Measurements from ENCODE around the gene CD300LF. TPM values are rescaled to one million over a fixed set of nuclear protein-coding genes. Genes with fewer than 3 reads are reported as not detected.

Gene CD300LF
- total RNA-seq, 1 donor = not detected

- no peak overlapping the region for H2AFZ ChIP-seq (ENCODE audit: low read length)
- H3K4me1 ChIP-seq (ENCODE audit: insufficient read depth, low read length) = no peaks in the 10 kb centered on the region
- no peak overlapping the region for H3K27ac ChIP-seq (ENCODE audit: low read depth, low read length)
- TF ChIP-seq, protein P1, sequence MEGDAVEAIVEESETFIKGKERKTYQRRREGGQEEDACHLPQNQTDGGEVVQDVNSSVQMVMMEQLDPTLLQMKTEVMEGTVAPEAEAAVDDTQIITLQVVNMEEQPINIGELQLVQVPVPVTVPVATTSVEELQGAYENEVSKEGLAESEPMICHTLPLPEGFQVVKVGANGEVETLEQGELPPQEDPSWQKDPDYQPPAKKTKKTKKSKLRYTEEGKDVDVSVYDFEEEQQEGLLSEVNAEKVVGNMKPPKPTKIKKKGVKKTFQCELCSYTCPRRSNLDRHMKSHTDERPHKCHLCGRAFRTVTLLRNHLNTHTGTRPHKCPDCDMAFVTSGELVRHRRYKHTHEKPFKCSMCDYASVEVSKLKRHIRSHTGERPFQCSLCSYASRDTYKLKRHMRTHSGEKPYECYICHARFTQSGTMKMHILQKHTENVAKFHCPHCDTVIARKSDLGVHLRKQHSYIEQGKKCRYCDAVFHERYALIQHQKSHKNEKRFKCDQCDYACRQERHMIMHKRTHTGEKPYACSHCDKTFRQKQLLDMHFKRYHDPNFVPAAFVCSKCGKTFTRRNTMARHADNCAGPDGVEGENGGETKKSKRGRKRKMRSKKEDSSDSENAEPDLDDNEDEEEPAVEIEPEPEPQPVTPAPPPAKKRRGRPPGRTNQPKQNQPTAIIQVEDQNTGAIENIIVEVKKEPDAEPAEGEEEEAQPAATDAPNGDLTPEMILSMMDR (IDR thresholded peaks at IDR 0.05; ENCODE audit: extremely low read depth, low read depth, low read length) = no peak
- no peaks in the 10 kb centered on the region for H3K79me2 ChIP-seq (ENCODE audit: insufficient read depth, low read length)
- H3K4me3 ChIP-seq (ENCODE audit: insufficient read depth, low read length) = no peak overlapping the region
- H4K20me1 ChIP-seq (ENCODE audit: insufficient read depth, low read length) = no peaks in the 10 kb centered on the region
- H3K36me3 ChIP-seq (ENCODE audit: insufficient read depth, low read length) = no peaks in the 10 kb centered on the region
- DNase-seq (ENCODE audit: insufficient read length, low spot score, missing footprints) = peak; percentile 11
- no peaks in the 10 kb centered on the region for H3K9me3 ChIP-seq (ENCODE audit: low read depth, low read length)
- H3K27me3 ChIP-seq (ENCODE audit: insufficient read depth, low read length) = peaks cover 2% of the 10 kb centered on the region
- H3K4me2 ChIP-seq (ENCODE audit: insufficient read depth, low read length) = no peak overlapping the region
Measured at GRCh38 chr17:74728033-74728701, 15.4 kb upstream of the CD300LF start.

- Histone ChIP-seq H3K36me3 (ENCODE audit: insufficient read depth, low read length) (no peaks in the 10 kb centered on the region), H3K27me3 (ENCODE audit: insufficient read depth, low read length) (no peaks in the 10 kb centered on the region), H3K27ac (ENCODE audit: low read depth, low read length) (no peak overlapping the region), H4K20me1 (ENCODE audit: insufficient read depth, low read length) (no peaks in the 10 kb centered on the region), H3K79me2 (ENCODE audit: insufficient read depth, low read length) (no peaks in the 10 kb centered on the region), H3K9me3 (ENCODE audit: low read depth, low read length) (no peaks in the 10 kb centered on the region), H3K4me1 (ENCODE audit: insufficient read depth, low read length) (no peaks in the 10 kb centered on the region), H3K4me2 (ENCODE audit: insufficient read depth, low read length) (no peak overlapping the region), H3K4me3 (ENCODE audit: insufficient read depth, low read length) (no peak overlapping the region), H2AFZ (ENCODE audit: low read length) (no peak overlapping the region)
- no peak for DNase-seq (ENCODE audit: insufficient read length, low spot score, missing footprints)
- TF ChIP-seq, protein P1 (IDR thresholded peaks at IDR 0.05; ENCODE audit: extremely low read depth, low read depth, low read length) = no peak
Measured at GRCh38 chr17:74725111-74725510, 12.4 kb upstream of the CD300LF start.

DNA sequence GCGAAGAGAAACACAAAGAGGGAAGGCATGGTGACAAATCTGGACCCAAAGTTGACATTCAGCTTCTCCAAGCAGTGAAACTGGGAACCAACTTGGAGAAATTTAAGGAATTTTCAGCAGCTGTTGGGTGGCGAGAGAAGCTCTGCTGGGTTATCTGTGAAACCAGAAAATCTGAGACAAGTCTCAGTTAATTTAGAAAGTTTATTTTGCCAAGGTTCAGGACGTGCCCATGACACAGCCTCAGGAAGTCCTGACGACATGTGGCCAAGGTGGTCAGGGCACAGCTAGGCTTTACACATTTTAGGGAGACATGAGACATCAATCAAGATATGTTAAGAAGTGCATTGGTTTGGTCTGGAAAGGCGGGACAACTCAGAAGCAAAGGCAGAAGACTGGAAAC lies 11.2 kb upstream of the CD300LF start:
- Histone ChIP-seq H3K9me3 (ENCODE audit: low read depth, low read length) (no peaks in the 10 kb centered on the region), H3K4me2 (ENCODE audit: insufficient read depth, low read length) (no peak overlapping the region), H2AFZ (ENCODE audit: low read length) (no peak overlapping the region), H3K36me3 (ENCODE audit: insufficient read depth, low read length) (no peaks in the 10 kb centered on the region), H4K20me1 (ENCODE audit: insufficient read depth, low read length) (no peaks in the 10 kb centered on the region), H3K79me2 (ENCODE audit: insufficient read depth, low read length) (no peaks in the 10 kb centered on the region), H3K27me3 (ENCODE audit: insufficient read depth, low read length) (no peaks in the 10 kb centered on the region), H3K27ac (ENCODE audit: low read depth, low read length) (no peak overlapping the region), H3K4me1 (ENCODE audit: insufficient read depth, low read length) (no peaks in the 10 kb centered on the region), H3K4me3 (ENCODE audit: insufficient read depth, low read length) (no peak overlapping the region)
- TF ChIP-seq, protein P1 (IDR thresholded peaks at IDR 0.05; ENCODE audit: extremely low read depth, low read depth, low read length) = no peak
- DNase-seq (ENCODE audit: insufficient read length, low spot score, missing footprints) = no peak

GRCh38 chr17:74722782-74723181 lies 10.1 kb upstream of the CD300LF start:
- peak; percentile 30 for DNase-seq (ENCODE audit: insufficient read length, low spot score, missing footprints)
- no peaks in the 10 kb centered on the region for H3K4me1 ChIP-seq (ENCODE audit: insufficient read depth, low read length)
- no peak overlapping the region for H3K27ac ChIP-seq (ENCODE audit: low read depth, low read length)
- no peaks in the 10 kb centered on the region for H3K9me3 ChIP-seq (ENCODE audit: low read depth, low read length)
- no peak overlapping the region for H2AFZ ChIP-seq (ENCODE audit: low read length)
- no peak overlapping the region for H3K4me3 ChIP-seq (ENCODE audit: insufficient read depth, low read length)
- H3K36me3 ChIP-seq (ENCODE audit: insufficient read depth, low read length) = no peaks in the 10 kb centered on the region
- H4K20me1 ChIP-seq (ENCODE audit: insufficient read depth, low read length) = no peaks in the 10 kb centered on the region
- no peaks in the 10 kb centered on the region for H3K79me2 ChIP-seq (ENCODE audit: insufficient read depth, low read length)
- H3K27me3 ChIP-seq (ENCODE audit: insufficient read depth, low read length) = no peaks in the 10 kb centered on the region
- TF ChIP-seq, protein P1 (IDR thresholded peaks at IDR 0.05; ENCODE audit: extremely low read depth, low read depth, low read length) = no peak
- no peak overlapping the region for H3K4me2 ChIP-seq (ENCODE audit: insufficient read depth, low read length)
